SW 1271 (cell line): ENCODE measurements around the gene PCDHGA12.

Experiments used
- DNase-seq, 2 experiments: peaks; one replicate each; lab custom pipeline; 2025; lab: John Stamatoyannopoulos, UW

The PCDHGA12 gene

DNA sequence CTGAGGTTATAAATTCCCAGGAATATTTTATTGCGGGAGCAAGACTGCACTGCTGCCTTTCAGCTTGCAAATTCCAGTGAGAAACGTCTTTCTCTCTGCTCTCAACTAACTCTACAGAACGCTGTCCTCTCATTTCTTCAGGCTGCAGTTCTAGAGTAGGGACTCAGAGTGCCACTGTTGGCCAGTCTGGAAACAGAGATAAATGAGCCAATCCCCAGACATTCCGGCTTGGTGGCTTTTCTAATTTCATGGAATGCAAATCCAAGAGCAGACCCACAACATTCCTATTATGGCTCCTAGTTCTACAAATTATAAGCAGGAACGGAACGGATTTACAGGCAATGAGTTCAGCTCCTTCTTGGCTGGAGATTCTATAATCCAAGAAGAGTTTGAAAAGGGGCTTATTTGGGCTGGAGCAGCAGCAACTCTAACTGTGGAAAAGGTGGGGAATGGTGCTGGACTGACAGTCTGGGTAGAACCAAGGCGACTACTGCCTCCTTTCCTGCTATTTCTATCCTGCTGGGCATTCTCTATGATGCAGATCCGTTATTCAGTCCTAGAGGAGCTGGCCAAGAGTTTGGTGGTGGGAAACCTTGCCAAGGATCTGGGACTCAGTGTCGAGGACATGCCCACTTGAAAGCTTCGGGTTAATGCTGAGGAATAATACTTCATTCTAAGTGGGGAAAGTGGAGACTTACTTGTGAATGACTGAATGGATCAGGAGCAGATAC is 9.3 kb downstream of the PCDHGA12 start:
- no peak for DNase-seq

DNA sequence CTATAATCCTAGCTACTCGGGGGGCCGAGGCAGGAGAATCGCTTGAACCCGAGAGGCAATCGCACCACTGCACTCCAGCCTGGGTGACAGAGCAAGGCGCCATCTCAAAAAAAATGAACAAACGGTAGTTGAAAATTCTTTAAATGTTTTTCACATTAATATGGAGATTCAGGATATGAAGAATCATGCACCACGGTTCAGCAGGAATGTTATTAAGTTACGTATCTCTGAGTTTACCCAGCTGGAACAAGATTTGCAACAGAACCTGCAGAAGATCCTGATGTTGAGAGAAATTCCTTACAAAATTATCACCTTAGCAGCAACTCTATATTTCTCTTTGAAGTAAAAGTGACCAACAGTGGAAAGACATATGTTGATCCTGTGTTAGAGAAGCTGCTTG is 10.0 kb downstream of the PCDHGA12 start:
- no peak for DNase-seq

DNA sequence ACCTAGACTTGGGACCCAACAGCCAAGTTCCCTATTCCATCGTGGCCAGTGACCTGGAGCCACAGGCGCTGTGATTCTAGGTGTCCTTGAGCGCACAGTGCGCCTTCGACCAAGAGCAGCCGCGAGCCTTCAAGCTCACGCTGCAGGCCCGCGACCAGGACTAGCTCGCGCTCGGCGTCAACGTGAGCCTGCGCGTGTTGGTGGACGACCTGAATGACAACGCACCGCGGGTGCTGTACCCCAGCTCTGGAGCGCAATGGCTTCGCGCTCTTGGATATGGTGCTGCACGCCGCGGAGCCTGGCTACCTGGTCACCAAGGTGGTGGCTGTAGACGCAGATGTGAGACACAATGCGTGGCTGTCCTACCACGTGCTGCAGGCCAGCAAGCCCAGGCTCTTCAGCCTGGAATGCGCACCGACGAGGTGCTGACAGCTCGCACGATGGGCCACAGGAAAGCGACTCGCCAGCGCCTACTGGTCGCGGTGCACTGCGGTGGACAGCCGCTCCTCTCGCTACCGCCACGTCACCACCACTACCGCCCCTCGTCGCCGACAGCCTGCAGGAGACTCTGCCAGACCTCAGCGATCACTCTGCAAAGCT is 11.4 kb downstream of the PCDHGA12 start:
- DNase-seq, result no peak

DNA sequence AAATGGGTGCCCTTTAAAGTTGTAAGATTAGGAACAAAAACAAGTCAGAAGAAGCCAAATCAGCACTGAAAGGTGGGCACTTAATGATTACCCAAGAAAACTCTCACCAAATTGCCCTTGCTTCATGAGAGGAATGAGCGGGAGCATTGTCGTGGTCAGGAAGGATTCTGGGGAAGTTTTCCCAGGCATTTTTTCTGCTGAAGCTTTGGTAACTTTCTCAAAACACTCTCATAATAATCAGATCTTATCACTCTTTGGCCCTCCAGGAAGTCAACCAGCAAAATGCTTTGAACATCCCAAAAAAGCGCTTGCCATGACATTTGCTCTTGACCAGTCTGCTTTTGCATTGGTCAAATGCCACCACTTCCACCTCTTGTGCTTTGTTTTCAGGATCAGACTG is 35.0 kb downstream of the PCDHGA12 start:
- DNase-seq, result no peak

DNA sequence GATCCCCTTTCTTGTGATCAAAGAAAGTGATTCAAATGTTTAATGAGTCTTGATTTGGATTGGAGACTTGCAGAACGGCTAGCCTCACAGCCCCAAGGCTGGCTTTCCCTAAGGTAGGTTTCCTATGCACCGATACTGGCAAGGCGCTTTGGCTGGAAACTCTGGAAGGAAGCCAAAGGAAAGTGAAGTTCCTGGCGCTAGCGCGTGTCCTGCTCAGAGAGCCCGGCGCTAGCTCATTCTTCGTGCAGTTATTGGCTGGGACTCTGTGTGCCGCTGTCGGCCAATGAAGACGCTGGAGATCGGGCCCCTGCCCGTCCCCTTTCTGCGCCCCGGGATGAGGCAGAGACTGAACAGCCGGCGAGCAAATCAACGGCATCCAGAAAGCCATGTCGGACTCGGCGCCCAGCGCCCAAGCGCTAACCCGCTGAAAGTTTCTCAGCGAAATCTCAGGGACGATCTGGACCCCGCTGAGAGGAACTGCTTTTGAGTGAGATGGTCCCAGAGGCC is 45.4 kb downstream of the PCDHGA12 start, which contains the start of gene PCDHGC3:
TSS of gene PCDHGC3 (plus strand) at position 342 of the 507 bp plus-strand sequence. CDS start at position 493, 151 bp downstream.
- DNase-seq, result peak; percentile 92 to 97

DNA sequence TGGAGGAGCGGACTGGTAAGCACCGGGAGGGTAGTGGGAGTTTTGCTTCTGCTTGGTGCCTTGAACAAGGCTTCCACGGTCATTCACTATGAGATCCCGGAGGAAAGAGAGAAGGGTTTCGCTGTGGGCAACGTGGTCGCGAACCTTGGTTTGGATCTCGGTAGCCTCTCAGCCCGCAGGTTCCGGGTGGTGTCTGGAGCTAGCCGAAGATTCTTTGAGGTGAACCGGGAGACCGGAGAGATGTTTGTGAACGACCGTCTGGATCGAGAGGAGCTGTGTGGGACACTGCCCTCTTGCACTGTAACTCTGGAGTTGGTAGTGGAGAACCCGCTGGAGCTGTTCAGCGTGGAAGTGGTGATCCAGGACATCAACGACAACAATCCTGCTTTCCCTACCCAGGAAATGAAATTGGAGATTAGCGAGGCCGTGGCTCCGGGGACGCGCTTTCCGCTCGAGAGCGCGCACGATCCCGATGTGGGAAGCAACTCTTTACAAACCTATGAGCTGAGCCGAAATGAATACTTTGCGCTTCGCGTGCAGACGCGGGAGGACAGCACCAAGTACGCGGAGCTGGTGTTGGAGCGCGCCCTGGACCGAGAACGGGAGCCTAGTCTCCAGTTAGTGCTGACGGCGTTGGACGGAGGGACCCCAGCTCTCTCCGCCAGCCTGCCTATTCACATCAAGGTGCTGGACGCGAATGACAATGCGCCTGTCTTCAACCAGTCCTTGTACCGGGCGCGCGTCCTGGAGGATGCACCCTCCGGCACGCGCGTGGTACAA is 46.0 kb downstream of the PCDHGA12 start:
- DNase-seq, result peak in 1 of 2 experiments; percentile 70

DNA sequence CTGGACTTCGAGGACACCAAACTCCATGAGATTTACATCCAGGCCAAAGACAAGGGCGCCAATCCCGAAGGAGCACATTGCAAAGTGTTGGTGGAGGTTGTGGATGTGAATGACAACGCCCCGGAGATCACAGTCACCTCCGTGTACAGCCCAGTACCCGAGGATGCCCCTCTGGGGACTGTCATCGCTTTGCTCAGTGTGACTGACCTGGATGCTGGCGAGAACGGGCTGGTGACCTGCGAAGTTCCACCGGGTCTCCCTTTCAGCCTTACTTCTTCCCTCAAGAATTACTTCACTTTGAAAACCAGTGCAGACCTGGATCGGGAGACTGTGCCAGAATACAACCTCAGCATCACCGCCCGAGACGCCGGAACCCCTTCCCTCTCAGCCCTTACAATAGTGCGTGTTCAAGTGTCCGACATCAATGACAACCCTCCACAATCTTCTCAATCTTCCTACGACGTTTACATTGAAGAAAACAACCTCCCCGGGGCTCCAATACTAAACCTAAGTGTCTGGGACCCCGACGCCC is 46.8 kb downstream of the PCDHGA12 start:
- DNase-seq, result no peak

DNA sequence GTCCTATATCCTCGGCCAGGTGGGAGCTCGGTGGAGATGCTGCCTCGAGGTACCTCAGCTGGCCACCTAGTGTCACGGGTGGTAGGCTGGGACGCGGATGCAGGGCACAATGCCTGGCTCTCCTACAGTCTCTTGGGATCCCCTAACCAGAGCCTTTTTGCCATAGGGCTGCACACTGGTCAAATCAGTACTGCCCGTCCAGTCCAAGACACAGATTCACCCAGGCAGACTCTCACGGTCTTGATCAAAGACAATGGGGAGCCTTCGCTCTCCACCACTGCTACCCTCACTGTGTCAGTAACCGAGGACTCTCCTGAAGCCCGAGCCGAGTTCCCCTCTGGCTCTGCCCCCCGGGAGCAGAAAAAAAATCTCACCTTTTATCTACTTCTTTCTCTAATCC is 47.5 kb downstream of the PCDHGA12 start:
- no peak for DNase-seq

DNA sequence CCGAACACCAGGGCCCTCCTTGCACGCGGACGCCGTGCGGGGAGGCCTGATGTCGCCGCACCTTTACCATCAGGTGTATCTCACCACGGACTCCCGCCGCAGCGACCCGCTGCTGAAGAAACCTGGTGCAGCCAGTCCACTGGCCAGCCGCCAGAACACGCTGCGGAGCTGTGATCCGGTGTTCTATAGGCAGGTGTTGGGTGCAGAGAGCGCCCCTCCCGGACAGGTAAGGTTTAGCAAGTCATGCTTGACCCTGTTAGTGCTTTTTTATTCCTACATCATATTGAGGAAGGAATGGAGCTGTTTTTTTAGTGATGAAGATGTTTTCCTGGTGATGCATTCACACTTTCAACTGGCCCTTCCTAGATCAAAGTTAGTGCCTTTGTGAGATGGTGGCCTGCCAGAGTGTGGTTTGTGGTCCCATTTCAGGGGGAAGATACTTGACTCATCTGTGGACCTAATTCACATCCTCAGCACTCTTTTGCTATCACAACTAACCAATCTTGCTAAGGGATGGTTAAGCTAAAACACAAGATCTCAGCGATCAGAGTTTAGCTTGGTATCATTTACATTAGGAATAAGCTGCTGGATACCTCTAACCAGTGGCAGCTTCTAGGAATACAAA is 48.1 kb downstream of the PCDHGA12 start:
- DNase-seq, result no peak

DNA sequence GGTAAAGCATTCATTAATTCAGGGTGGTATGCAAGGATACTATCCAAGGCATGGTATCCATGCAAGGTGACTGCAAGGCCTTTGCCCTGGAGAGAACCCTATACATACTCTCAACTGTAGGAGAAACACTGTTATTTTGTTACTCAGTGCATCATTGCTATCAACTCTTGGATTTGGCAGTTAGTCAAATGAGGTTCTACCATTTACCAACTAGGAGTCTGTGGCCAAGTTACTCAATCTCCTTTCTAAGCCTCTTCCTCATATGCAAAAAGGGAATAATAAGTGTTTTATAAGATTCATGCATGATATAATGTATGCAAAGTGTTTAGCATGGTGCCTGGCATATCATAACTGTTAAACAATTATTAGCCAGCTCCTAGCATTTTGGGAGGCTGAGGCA is 49.5 kb downstream of the PCDHGA12 start:
- no peak for DNase-seq
